Esophagus muscularis mucosa (tissue), 4 donors: ENCODE results near the gene GNG2. TPM values are rescaled to one million over a fixed set of nuclear protein-coding genes. Genes with fewer than 3 reads are reported as not detected.

ENCODE experiments used
- DNase-seq: peaks from one replicate; pipeline ENCODE4 v3.0.0-alpha.2; 2017; ENCODE audit errors: extremely low spot score
- H3K27ac ChIP-seq, 4 donors: fragments of 200-600 bp; sonication (generic); replicated peaks in 1 of 4; 1 replicate in 3 of 4; 2 replicates in 1 of 4; pipeline ENCODE4 v1.5.1; 2016 to 2019; ENCODE audit warnings: mild to moderate bottlenecking in 1 of 4
- H3K27me3 ChIP-seq, 4 donors: fragments of 200-600 bp; sonication (generic); one replicate each; pipeline versions ENCODE4 v1.5.1 to v1.6.0; 2016 to 2019
- H3K36me3 ChIP-seq, 4 donors: fragments of 200-600 bp; sonication (generic); one replicate each; pipeline ENCODE4 v1.5.1; 2016 to 2019
- H3K4me1 ChIP-seq, 4 donors: fragments of 200-600 bp; sonication (generic); one replicate each; pipeline ENCODE4 v1.5.1; 2016 to 2019
- H3K4me3 ChIP-seq, 4 donors: fragments of 200-600 bp; sonication (generic); 1 replicate in 2 of 4; 2 replicates in 2 of 4; pipeline ENCODE4 v1.5.1; 2016 to 2019; ENCODE audit warnings: mild to moderate bottlenecking in 4 of 4, moderate library complexity in 1 of 4
- H3K9me3 ChIP-seq, 4 donors: fragments of 200-600 bp; sonication (generic); 1 replicate in 3 of 4; 2 replicates in 1 of 4; pipeline ENCODE4 v1.5.1; 2016 to 2019
- EP300 ChIP-seq: sonication (generic); formaldehyde crosslinking; IDR thresholded peaks from one replicate; pipeline ENCODE4 v1.6.1; 2017; ENCODE audit warnings: antibody characterized with exemption
- POLR2A ChIP-seq: fragments of 450-650 bp; IDR thresholded peaks from one replicate; pipeline ENCODE4 v1.6.1; 2017; ENCODE audit warnings: antibody characterized with exemption, moderate library complexity, mild to moderate bottlenecking, low read depth
- POLR2AphosphoS5 ChIP-seq, 2 donors: sonication (generic); formaldehyde crosslinking; IDR thresholded peaks; one replicate each; pipeline ENCODE4 v1.6.1; 2017; ENCODE audit warnings: antibody characterized with exemption in 2 of 2
- WGBS: methylation state at CpG from one replicate; pipeline ENCODE4 v1.1.5; 2018; 5-methylcytosine and 5-hydroxymethylcytosine counted together
- intact Hi-C: fragments of 100-400 bp; cut with DNase I; formaldehyde crosslinking; loops from one replicate; pipeline ENCODE4 v1.15.1; 2023
- total RNA-seq, 4 donors: library from RNA; depleted of rRNA; stranded (reverse); fragments of >200 nt; gene quantifications; one replicate each; pipeline versions ENCODE4 v1.1.0 to v1.2.1, GENCODE V29; 2016
- TF ChIP-seq, protein P1 (sequence below), 3 experiments: fragments of 200-600 bp in 2 of 3; fragments of 450-650 bp in 1 of 3; sonication (generic) in 2 of 3; IDR thresholded peaks; one replicate each; pipeline ENCODE4 v1.5.1; 2017 to 2019; ENCODE audit warnings: antibody characterized with exemption in 3 of 3, mild to moderate bottlenecking in 2 of 3, moderate library complexity in 1 of 3

GNG2 gene
- total RNA-seq, 4 donors from 2014 or later, result 15.7 to 19.9 (median 17.7) TPM

DNA sequence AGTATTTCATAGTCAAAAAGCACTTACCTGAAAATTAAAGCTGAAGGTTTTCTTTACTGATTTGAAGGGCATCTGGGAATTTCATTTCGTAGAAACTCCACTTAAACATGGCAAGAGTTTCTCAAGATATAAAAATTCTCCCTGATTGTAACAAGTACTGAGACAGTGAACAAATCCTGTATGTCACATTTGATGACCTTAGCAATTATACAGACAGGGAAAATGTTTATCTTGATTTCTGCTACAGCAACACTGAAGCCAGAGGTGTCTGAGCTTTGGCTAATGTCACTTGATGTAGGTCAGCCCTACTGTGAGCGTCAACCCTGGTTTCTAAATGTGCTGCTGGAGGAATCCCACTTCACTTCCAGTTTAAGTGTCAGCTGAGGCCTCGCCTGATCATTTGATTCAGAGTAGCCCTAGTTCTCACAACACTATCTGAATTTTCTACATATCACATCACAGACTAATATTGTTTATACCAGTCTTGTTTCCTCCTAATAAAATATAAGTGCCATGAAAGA lies 149.8 kb downstream of the GNG2 start:
- no peak for DNase-seq
- Histone ChIP-seq H3K27ac (peak overlapping the region in 2 of 4 donors; percentile 4 to 25), H3K36me3 (peaks cover 44 to 90% (median 73%) of the 10 kb centered on the region in 4 donors), H3K4me1 (peaks cover 30 to 51% (median 37%) of the 10 kb centered on the region in 4 donors), H3K9me3 (no peaks in the 10 kb centered on the region), H3K27me3 (no peaks in the 10 kb centered on the region), H3K4me3 (no peak overlapping the region)
- TF ChIP-seq EP300, result no peak
- no peak for TF ChIP-seq POLR2A
- no peak for TF ChIP-seq POLR2AphosphoS5 (IDR thresholded peaks at IDR 0.05)
- TF ChIP-seq, protein P1, sequence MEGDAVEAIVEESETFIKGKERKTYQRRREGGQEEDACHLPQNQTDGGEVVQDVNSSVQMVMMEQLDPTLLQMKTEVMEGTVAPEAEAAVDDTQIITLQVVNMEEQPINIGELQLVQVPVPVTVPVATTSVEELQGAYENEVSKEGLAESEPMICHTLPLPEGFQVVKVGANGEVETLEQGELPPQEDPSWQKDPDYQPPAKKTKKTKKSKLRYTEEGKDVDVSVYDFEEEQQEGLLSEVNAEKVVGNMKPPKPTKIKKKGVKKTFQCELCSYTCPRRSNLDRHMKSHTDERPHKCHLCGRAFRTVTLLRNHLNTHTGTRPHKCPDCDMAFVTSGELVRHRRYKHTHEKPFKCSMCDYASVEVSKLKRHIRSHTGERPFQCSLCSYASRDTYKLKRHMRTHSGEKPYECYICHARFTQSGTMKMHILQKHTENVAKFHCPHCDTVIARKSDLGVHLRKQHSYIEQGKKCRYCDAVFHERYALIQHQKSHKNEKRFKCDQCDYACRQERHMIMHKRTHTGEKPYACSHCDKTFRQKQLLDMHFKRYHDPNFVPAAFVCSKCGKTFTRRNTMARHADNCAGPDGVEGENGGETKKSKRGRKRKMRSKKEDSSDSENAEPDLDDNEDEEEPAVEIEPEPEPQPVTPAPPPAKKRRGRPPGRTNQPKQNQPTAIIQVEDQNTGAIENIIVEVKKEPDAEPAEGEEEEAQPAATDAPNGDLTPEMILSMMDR (IDR thresholded peaks at IDR 0.05), result no peak
- WGBS, result 62% methylated on average over 3 of the region's 3 CpGs
- intact Hi-C loops, result no loop called here

DNA sequence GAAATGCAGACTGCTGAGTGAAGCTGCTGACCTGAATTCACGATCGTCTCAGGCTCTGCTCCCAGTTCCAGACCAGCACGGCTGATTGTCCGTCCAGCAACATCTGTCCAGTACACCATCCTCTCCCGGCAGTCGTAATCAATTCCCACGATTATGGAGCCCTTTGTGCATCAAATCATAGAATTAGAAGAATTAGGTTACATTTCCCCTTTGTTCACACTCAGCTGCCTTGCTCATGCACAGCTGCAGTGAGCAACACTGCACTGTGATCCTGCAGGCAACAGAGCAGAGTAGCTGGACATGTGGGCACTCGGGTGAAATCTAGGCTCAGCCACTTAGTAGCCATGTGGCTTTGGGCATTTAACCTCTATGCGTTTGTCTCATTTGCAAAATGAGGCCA lies 151.1 kb downstream of the GNG2 start:
- H3K4me1 ChIP-seq, result peaks cover 30 to 58% (median 37%) of the 10 kb centered on the region in 4 donors
- H3K9me3 ChIP-seq, result no peaks in the 10 kb centered on the region
- no peak overlapping the region for H3K27ac ChIP-seq
- no peak overlapping the region for H3K4me3 ChIP-seq
- intact Hi-C loops, result no loop called here
- H3K36me3 ChIP-seq, result peaks cover 33 to 77% (median 66%) of the 10 kb centered on the region in 4 donors
- TF ChIP-seq POLR2A, result no peak
- no peak for DNase-seq
- 98% methylated on average over 9 of the region's 9 CpGs for WGBS
- H3K27me3 ChIP-seq, result no peaks in the 10 kb centered on the region

DNA sequence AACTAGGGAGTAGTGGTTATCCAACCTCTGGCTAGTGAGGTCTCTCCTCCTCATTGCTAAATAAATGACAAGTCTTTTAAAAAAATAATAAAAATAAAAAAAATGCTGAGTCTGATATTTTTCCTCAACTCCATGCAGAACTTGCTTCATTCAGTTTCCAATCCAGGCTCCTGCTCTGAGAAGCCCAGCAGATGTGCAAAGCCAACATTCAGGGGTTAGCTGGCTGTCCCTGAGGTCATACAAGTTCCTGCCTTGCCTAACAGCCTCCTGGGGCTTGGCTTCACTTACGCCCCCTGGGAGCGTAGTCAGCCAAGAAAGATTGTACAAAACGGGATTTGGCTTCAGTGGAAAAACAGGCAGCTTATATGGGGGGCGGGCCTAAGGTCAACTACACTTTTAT lies 152.2 kb downstream of the GNG2 start:
- Histone ChIP-seq H3K4me1 (peaks cover 30 to 60% (median 40%) of the 10 kb centered on the region in 4 donors), H3K9me3 (no peaks in the 10 kb centered on the region), H3K36me3 (peaks cover 29 to 77% (median 60%) of the 10 kb centered on the region in 4 donors), H3K27me3 (no peaks in the 10 kb centered on the region), H3K27ac (peak overlapping the region in 3 of 4 donors; percentile 3 to 55 (median 41)), H3K4me3 (no peak overlapping the region)
- TF ChIP-seq, protein P1 (IDR thresholded peaks at IDR 0.05), result no peak
- TF ChIP-seq POLR2AphosphoS5 (IDR thresholded peaks at IDR 0.05), result peak; percentile 12 to 39
- DNase-seq, result no peak
- intact Hi-C loops, result no loop called here
- WGBS, result 41% methylated on average over 4 of the region's 4 CpGs

DNA sequence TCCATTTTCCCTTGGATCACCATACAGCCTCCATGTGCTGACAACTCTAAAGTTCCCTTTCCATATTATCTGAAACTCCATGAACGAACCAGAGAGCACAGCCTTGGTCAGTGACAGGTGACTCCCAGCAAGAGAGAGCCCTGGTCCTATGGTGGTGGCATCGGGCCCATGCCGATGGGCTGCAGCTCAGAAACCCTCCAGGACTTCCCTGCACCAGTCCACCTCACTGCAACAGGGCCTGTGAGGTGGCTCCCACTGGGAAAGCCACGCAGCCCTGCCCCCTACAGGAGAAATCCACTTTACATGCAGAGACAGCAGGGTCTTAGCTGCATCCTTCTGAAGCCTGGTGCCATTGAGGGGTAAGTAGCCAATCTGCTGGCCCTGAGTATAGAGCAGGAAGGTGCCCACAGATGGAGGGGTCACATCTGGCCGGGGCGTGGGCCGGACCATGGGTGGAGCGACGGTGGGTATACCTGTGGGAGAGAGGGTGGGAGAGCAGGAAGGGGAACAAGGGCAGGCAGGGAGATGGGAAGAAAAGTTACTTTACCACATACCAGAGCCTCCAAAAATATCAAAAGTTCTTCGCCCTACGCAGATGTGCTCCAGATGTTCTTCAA lies 153.7 kb downstream of the GNG2 start:
- peak overlapping the region in 1 of 4 donors; percentile 55 for H3K27ac ChIP-seq
- H3K27me3 ChIP-seq, result no peaks in the 10 kb centered on the region
- intact Hi-C loops, result no loop called here
- H3K36me3 ChIP-seq, result peaks cover 29 to 76% (median 56%) of the 10 kb centered on the region in 4 donors
- H3K4me3 ChIP-seq, result no peak overlapping the region
- 78% methylated on average over 8 of the region's 11 CpGs for WGBS
- TF ChIP-seq EP300 (no peak), POLR2A (no peak), POLR2AphosphoS5 (IDR thresholded peaks at IDR 0.05) (no peak)
- TF ChIP-seq, protein P1 (IDR thresholded peaks at IDR 0.05), result no peak
- no peak for DNase-seq
- peaks cover 36 to 75% (median 38%) of the 10 kb centered on the region in 4 donors for H3K4me1 ChIP-seq
- no peaks in the 10 kb centered on the region for H3K9me3 ChIP-seq

DNA sequence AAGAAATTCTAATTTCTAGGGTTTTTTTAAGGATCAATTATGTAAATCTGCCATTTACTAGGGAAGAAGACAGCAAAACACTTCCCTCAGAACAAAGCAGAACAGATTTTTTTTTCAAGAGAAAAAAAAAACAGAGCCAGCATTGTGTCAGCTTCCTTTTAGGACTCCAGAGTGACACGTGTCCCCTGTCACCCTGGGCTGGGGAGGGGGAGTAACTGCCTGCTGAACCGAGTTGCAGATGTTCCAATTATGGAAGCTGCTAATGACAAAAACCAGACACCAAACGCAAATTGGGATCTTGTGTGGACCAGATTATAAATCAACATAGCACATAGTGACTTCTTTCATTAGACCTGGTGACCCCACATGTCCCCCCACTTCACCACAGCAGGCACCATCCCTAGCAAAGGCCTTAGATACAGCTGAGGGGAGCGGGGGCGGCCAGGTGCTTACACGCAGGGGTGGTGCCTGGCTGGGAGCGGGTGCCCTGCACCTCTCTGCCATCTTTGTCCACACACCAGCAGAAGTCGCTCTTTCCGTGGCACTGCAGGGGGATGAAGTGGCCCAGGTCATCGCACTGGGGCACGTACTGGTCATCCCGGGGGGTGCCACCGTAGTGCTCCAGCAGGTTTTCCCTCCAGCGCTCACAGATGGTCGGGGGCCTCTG lies 154.3 kb downstream of the GNG2 start:
- DNase-seq, result no peak
- Histone ChIP-seq H3K27ac (no peak overlapping the region), H3K36me3 (peaks cover 31 to 76% (median 56%) of the 10 kb centered on the region in 4 donors), H3K4me3 (no peak overlapping the region), H3K4me1 (peaks cover 36 to 80% (median 41%) of the 10 kb centered on the region in 4 donors), H3K9me3 (no peaks in the 10 kb centered on the region), H3K27me3 (no peaks in the 10 kb centered on the region)
- intact Hi-C loops, result no loop called here
- WGBS, result 85% methylated on average over 15 of the region's 15 CpGs
- TF ChIP-seq, protein P1 (IDR thresholded peaks at IDR 0.05), result no peak
- TF ChIP-seq POLR2AphosphoS5 (IDR thresholded peaks at IDR 0.05) (no peak), EP300 (no peak), POLR2A (no peak)
